Ecto neural progenitor cell (in vitro differentiated cells): Measurements from ENCODE around the gene NELL2.
"Not testable (repeated sequence)": the region's sequence is repeated elsewhere in the genome, so short reads cannot be mapped to it uniquely, and the experiment has no call there.

Source experiments
- DNase-seq: peaks from one replicate; pipeline ENCODE4 v3.0.0-alpha.2; 2018; ENCODE audit warnings: low spot score

The NELL2 gene

GRCh38 chr12:44875954-44876543 lies at the start of gene NELL2:
Gene NELL2 (minus strand): TSS chr12:44876315. CDS start chr12:44875869, 446 bp downstream.
- peak; percentile 94 for DNase-seq

GRCh38 chr12:44921736-44922135 lies 45.6 kb upstream of the NELL2 start:
- no peak for DNase-seq

GRCh38 chr12:44917141-44917540 lies 41.0 kb upstream of the NELL2 start:
- DNase-seq: no peak

GRCh38 chr12:44915958-44916357 lies 39.8 kb upstream of the NELL2 start:
- no peak for DNase-seq

GRCh38 chr12:44904321-44904720 lies 28.2 kb upstream of the NELL2 start:
- no peak for DNase-seq

GRCh38 chr12:44898108-44898507 lies 22.0 kb upstream of the NELL2 start:
- not testable (repeated sequence) for DNase-seq

- DNase-seq: no peak
These were observed 13.8 kb upstream of the NELL2 start for GRCh38 chr12:44889926-44890325.

- DNase-seq: no peak
These were observed 13.0 kb upstream of the NELL2 start for GRCh38 chr12:44889162-44889561.

- no peak for DNase-seq
These were observed 9.8 kb upstream of the NELL2 start for GRCh38 chr12:44885902-44886301.

GRCh38 chr12:44881197-44881596 lies 5.1 kb upstream of the NELL2 start:
- DNase-seq: no peak

GRCh38 chr12:44876544-44877410 lies 662 bp upstream of the NELL2 start:
- DNase-seq: peak; percentile 91

GRCh38 chr12:44875417-44875953 lies 630 bp downstream of the NELL2 start:
- DNase-seq: peak; percentile 78

- peak; percentile 67 for DNase-seq
These were observed 1.1 kb downstream of the NELL2 start for GRCh38 chr12:44874981-44875416.

GRCh38 chr12:44873898-44874297 lies 2.2 kb downstream of the NELL2 start:
- no peak for DNase-seq

GRCh38 chr12:44869503-44869902 lies 6.6 kb downstream of the NELL2 start:
- DNase-seq: no peak

GRCh38 chr12:44863867-44864266 lies 12.2 kb downstream of the NELL2 start:
- DNase-seq: no peak

GRCh38 chr12:44859998-44860689 lies 16.0 kb downstream of the NELL2 start:
- no peak for DNase-seq

GRCh38 chr12:44858226-44858855 lies 17.8 kb downstream of the NELL2 start:
- DNase-seq: no peak

GRCh38 chr12:44852483-44852882 lies 23.6 kb downstream of the NELL2 start:
- no peak for DNase-seq

GRCh38 chr12:44851586-44851985 lies 24.5 kb downstream of the NELL2 start:
- no peak for DNase-seq

GRCh38 chr12:44848703-44849085 lies 27.4 kb downstream of the NELL2 start:
- no peak for DNase-seq
